Measurements from ENCODE around the gene EFNA5.

The EFNA5 gene

GRCh38 chr5:107571621-107572536 lies 98.9 kb downstream of the EFNA5 start:
- Histone ChIP-seq H3K4me3 (peak overlapping the region; percentile 76), H3K9ac (ENCODE audit: insufficient read length) (peak overlapping the region; percentile 38), H3K27ac (no peak overlapping the region), H3K9me3 (ENCODE audit: low read depth, low read length) (no peaks in the 10 kb centered on the region), H3K36me3 (ENCODE audit: insufficient read depth, low read length) (no peaks in the 10 kb centered on the region)
- peak; percentile 77 for DNase-seq (ENCODE audit: low read depth, low spot score)
- TF ChIP-seq POLR2AphosphoS5 (IDR thresholded peaks at IDR 0.05; ENCODE audit: borderline replicate concordance, low read depth, low read length): no peak
- no peak for TF ChIP-seq EZH2 (IDR thresholded peaks at IDR 0.05)
- TF ChIP-seq FOXP2 (optimal IDR thresholded peaks at IDR 0.05; ENCODE audit: control extremely low read depth, extremely low read length, insufficient read depth): peak; percentile 67

- DNase-seq (ENCODE audit: low read depth, low spot score): no peak
- Histone ChIP-seq H3K4me3 (0 out of 2 replicates have a peak overlapping the region, but pooled peaks have one; percentile 76), H3K27ac (no peak overlapping the region), H3K9ac (ENCODE audit: insufficient read length) (peak overlapping the region; percentile 38), H3K36me3 (ENCODE audit: insufficient read depth, low read length) (no peaks in the 10 kb centered on the region), H3K9me3 (ENCODE audit: low read depth, low read length) (no peaks in the 10 kb centered on the region)
- TF ChIP-seq FOXP2 (optimal IDR thresholded peaks at IDR 0.05; ENCODE audit: control extremely low read depth, extremely low read length, insufficient read depth) (no peak), EZH2 (IDR thresholded peaks at IDR 0.05) (no peak), POLR2AphosphoS5 (IDR thresholded peaks at IDR 0.05; ENCODE audit: borderline replicate concordance, low read depth, low read length) (no peak)
Measured at GRCh38 chr5:107570805-107571531, 99.8 kb downstream of the EFNA5 start.

- Histone ChIP-seq H3K4me3 (no peak overlapping the region), H3K9me3 (ENCODE audit: low read depth, low read length) (no peaks in the 10 kb centered on the region), H3K36me3 (ENCODE audit: insufficient read depth, low read length) (no peaks in the 10 kb centered on the region), H3K27ac (no peak overlapping the region), H3K9ac (ENCODE audit: insufficient read length) (no peak overlapping the region)
- TF ChIP-seq POLR2AphosphoS5 (IDR thresholded peaks at IDR 0.05; ENCODE audit: borderline replicate concordance, low read depth, low read length): no peak
- no peak for TF ChIP-seq FOXP2 (optimal IDR thresholded peaks at IDR 0.05; ENCODE audit: control extremely low read depth, extremely low read length, insufficient read depth)
- no peak for TF ChIP-seq EZH2 (IDR thresholded peaks at IDR 0.05)
- no peak for DNase-seq (ENCODE audit: low read depth, low spot score)
Measured at GRCh38 chr5:107570181-107570580, 100.6 kb downstream of the EFNA5 start.

GRCh38 chr5:107567901-107568671 lies 102.7 kb downstream of the EFNA5 start:
- Histone ChIP-seq H3K9me3 (ENCODE audit: low read depth, low read length) (no peaks in the 10 kb centered on the region), H3K9ac (ENCODE audit: insufficient read length) (no peak overlapping the region), H3K4me3 (no peak overlapping the region), H3K36me3 (ENCODE audit: insufficient read depth, low read length) (no peaks in the 10 kb centered on the region), H3K27ac (no peak overlapping the region)
- TF ChIP-seq POLR2AphosphoS5 (IDR thresholded peaks at IDR 0.05; ENCODE audit: borderline replicate concordance, low read depth, low read length): no peak
- no peak for DNase-seq (ENCODE audit: low read depth, low spot score)

- Histone ChIP-seq H3K36me3 (ENCODE audit: insufficient read depth, low read length) (no peaks in the 10 kb centered on the region), H3K9me3 (ENCODE audit: low read depth, low read length) (no peaks in the 10 kb centered on the region), H3K9ac (ENCODE audit: insufficient read length) (no peak overlapping the region), H3K4me3 (no peak overlapping the region), H3K27ac (no peak overlapping the region)
- TF ChIP-seq FOXP2 (optimal IDR thresholded peaks at IDR 0.05; ENCODE audit: control extremely low read depth, extremely low read length, insufficient read depth) (no peak), EZH2 (IDR thresholded peaks at IDR 0.05) (no peak), POLR2AphosphoS5 (IDR thresholded peaks at IDR 0.05; ENCODE audit: borderline replicate concordance, low read depth, low read length) (no peak)
- DNase-seq (ENCODE audit: low read depth, low spot score): no peak
Measured at GRCh38 chr5:107566986-107567385, 103.8 kb downstream of the EFNA5 start.

GRCh38 chr5:107565791-107566767 lies 104.7 kb downstream of the EFNA5 start:
- no peak for DNase-seq (ENCODE audit: low read depth, low spot score)
- no peak overlapping the region for H3K9ac ChIP-seq (ENCODE audit: insufficient read length)
- no peaks in the 10 kb centered on the region for H3K9me3 ChIP-seq (ENCODE audit: low read depth, low read length)
- H3K27ac ChIP-seq: no peak overlapping the region
- TF ChIP-seq FOXP2 (optimal IDR thresholded peaks at IDR 0.05; ENCODE audit: control extremely low read depth, extremely low read length, insufficient read depth) (no peak), EZH2 (IDR thresholded peaks at IDR 0.05) (no peak), POLR2AphosphoS5 (IDR thresholded peaks at IDR 0.05; ENCODE audit: borderline replicate concordance, low read depth, low read length) (no peak)
- H3K4me3 ChIP-seq: no peak overlapping the region
- no peaks in the 10 kb centered on the region for H3K36me3 ChIP-seq (ENCODE audit: insufficient read depth, low read length)

- TF ChIP-seq EZH2 (IDR thresholded peaks at IDR 0.05) (no peak), FOXP2 (optimal IDR thresholded peaks at IDR 0.05; ENCODE audit: control extremely low read depth, extremely low read length, insufficient read depth) (no peak), POLR2AphosphoS5 (IDR thresholded peaks at IDR 0.05; ENCODE audit: borderline replicate concordance, low read depth, low read length) (no peak)
- Histone ChIP-seq H3K9ac (ENCODE audit: insufficient read length) (no peak overlapping the region), H3K4me3 (no peak overlapping the region), H3K27ac (no peak overlapping the region), H3K9me3 (ENCODE audit: low read depth, low read length) (no peaks in the 10 kb centered on the region), H3K36me3 (ENCODE audit: insufficient read depth, low read length) (no peaks in the 10 kb centered on the region)
- DNase-seq (ENCODE audit: low read depth, low spot score): no peak
Measured at GRCh38 chr5:107564931-107565372, 105.8 kb downstream of the EFNA5 start.

Data from SK-N-MC (cell line).